Measurements from ENCODE around the gene LMCD1. TPM values are rescaled to one million over a fixed set of nuclear protein-coding genes. Genes with fewer than 3 reads are reported as not detected.

The LMCD1 gene
- total and polyA plus RNA-seq, 2 of the 4 experiments (the other 2 are of a cell fraction): 50.0 to 53.8 TPM

DNA sequence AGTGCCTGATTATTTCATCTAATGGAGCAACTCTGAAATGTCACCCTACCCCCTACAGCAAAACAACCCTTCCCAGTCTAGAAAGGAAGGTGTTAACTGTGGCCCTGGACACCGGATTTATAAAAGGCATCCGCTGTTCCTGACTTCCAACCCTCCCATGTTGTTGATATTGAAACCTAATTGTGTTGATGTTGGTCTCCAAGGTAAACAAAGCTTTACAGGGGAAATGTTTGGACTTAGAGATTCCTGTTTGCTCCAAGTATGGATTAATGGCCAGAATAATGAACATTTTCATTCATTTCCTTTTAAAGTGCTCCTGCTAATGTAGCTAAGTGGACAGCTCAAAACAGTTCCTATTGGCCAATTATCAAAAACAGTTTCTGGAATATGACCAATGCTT is 19.4 kb upstream of the LMCD1 start:
- Histone ChIP-seq H3K14ac (replicated peaks; ENCODE audit: low read depth, low read length) (peak overlapping the region; percentile 27; the same call in 1 of the 2 replicates), H2AFZ (replicated peaks; ENCODE audit: low read length, poor library complexity) (no peak overlapping the region), H3K4me2 (ENCODE audit: low read depth, low read length) (no peak overlapping the region), H3K56ac (ENCODE audit: extremely low read depth, insufficient read depth, low read length) (no peak overlapping the region), H3K27ac (ENCODE audit: insufficient read depth, low read length) (no peak overlapping the region), H3K27me3 (ENCODE audit: control insufficient read depth, insufficient read depth, low read length) (no peaks in the 10 kb centered on the region), H4K20me1 (ENCODE audit: insufficient read depth, low read length) (no peaks in the 10 kb centered on the region), H2AK5ac (ENCODE audit: low read depth, low read length) (peak overlapping the region; percentile 49; the same call in 1 of the 2 replicates), H3K18ac (ENCODE audit: low read depth, low read length) (peak overlapping the region; percentile 73), H4K8ac (ENCODE audit: low read depth in 2 of 2, low read length in 2 of 2) (0 out of 4 replicates have a peak overlapping the region, but pooled peaks of 1 of the 2 experiments have one; percentile 8), H4K91ac (ENCODE audit: insufficient read depth, low read depth, low read length) (peak overlapping the region; percentile 88; the same call in 1 of the 2 replicates), H4K5ac (ENCODE audit: low read depth, low read length) (peak overlapping the region; percentile 88; the same call in 1 of the 2 replicates), H3K4me3 (ENCODE audit: insufficient read depth, low read depth, low read length) (no peak overlapping the region), H3K36me3 (ENCODE audit: control insufficient read depth, insufficient read depth, low read length) (no peaks in the 10 kb centered on the region), H3K9ac (ENCODE audit: low read depth, low read length) (no peak overlapping the region), H2BK120ac (ENCODE audit: low read depth, low read length) (peak overlapping the region; percentile 88), H3K4ac (ENCODE audit: low read depth, low read length) (peak overlapping the region; percentile 43), H3K4me1 (ENCODE audit: control insufficient read depth, insufficient read depth, low read length) (peaks cover 14% of the 10 kb centered on the region), H2BK20ac (ENCODE audit: low read depth, low read length) (peak overlapping the region; percentile 29; the same call in 1 of the 2 replicates), H2BK15ac (ENCODE audit: low read depth, low read length) (peak overlapping the region; percentile 71; the same call in 2 of the 3 replicates), H2BK5ac (ENCODE audit: low read depth, low read length, poor library complexity, severe bottlenecking) (no peak overlapping the region), H3K9me3 (ENCODE audit: control insufficient read depth, insufficient read depth, low read length) (peaks cover 5% of the 10 kb centered on the region; the same call in 1 of the 2 replicates), H3K79me1 (ENCODE audit: low read depth in 1 of 2, low read length in 2 of 2) (no peaks in the 10 kb centered on the region), H2AK9ac (replicated peaks; ENCODE audit: low read depth, low read length, poor library complexity) (no peak overlapping the region), H3K9me1 (ENCODE audit: insufficient read depth, low read length) (peaks cover 4% of the 10 kb centered on the region), H3K23ac (ENCODE audit: low read depth, low read length) (no peak overlapping the region)
- ChIA-PET POLR2A (ENCODE audit: unreplicated experiment) (no interaction called here), CTCF (no interaction called here)
- no TSS peak for BruUV-seq (replicated peaks)
- dilution Hi-C loops (cut with HindIII; ENCODE audit: low sequenced_read_pairs, unreplicated experiment): no loop called here
- in situ Hi-C loops (cut with MboI; ENCODE audit: low sequenced_read_pairs): no loop called here
- no peak for TF ChIP-seq CTCF (conservative IDR thresholded peaks at IDR 0.05; ENCODE audit: low read depth, low read length)
- no peak for TF ChIP-seq SMC3 (IDR thresholded peaks at IDR 0.05; ENCODE audit: low read depth, low read length)
- no peak for TF ChIP-seq CEBPB (IDR thresholded peaks at IDR 0.05; ENCODE audit: low read depth, low read length)
- no peak for TF ChIP-seq RCOR1 (IDR thresholded peaks at IDR 0.05; ENCODE audit: insufficient replicate concordance, low read length)
- no peak for TF ChIP-seq FOS (IDR thresholded peaks at IDR 0.05; ENCODE audit: low read depth, low read length)
- WGBS, 2 experiments (ENCODE audit: extremely low coverage in 2 of 2, insufficient read length in 1 of 2): no CpG with 5 or more reads among the region's 2 CpGs
- intact Hi-C loops (cut with micrococcal nuclease): no loop called here
- no peak for DNase-seq
- no peak for ATAC-seq (ENCODE audit: low read depth)

All from IMR-90 (cell line).